Nephron progenitor cell (in vitro differentiated cells): ENCODE measurements around the gene WIF1.

ENCODE experiments used
- DNase-seq: peaks from one replicate; pipeline ENCODE4 v3.0.0; 2021
- H3K27ac Mint-ChIP-seq: 2 replicates; pipeline ENCODE4 v1.8.0; 2021; ENCODE audit warnings: mild to moderate bottlenecking, moderate library complexity, mixed read lengths
- H3K27me3 Mint-ChIP-seq: 2 replicates; pipeline ENCODE4 v1.8.0; 2021; ENCODE audit warnings: mild to moderate bottlenecking, low read depth, mixed read lengths; ENCODE audit not compliant: poor library complexity
- H3K36me3 Mint-ChIP-seq: 2 replicates; pipeline ENCODE4 v1.8.0; 2021; ENCODE audit warnings: low read depth, mixed read lengths
- H3K4me1 Mint-ChIP-seq: 2 replicates; pipeline ENCODE4 v1.8.0; 2021; ENCODE audit warnings: mixed read lengths
- H3K4me3 Mint-ChIP-seq: 2 replicates; pipeline ENCODE4 v1.8.0; 2021; ENCODE audit warnings: mild to moderate bottlenecking, moderate library complexity, mixed read lengths
- H3K9me3 Mint-ChIP-seq: 2 replicates; pipeline ENCODE4 v1.8.0; 2021; ENCODE audit warnings: mild to moderate bottlenecking, moderate library complexity, mixed read lengths
- CTCF ChIP-seq: fragments of 200-600 bp; sonication (generic); IDR thresholded peaks from 2 replicates; pipeline ENCODE4 v1.5.0; 2021; ENCODE audit warnings: antibody characterized with exemption

Gene WIF1

GRCh38 chr12:65045269-65045668 is 75.8 kb downstream of the WIF1 start:
- peaks cover 8% of the 10 kb centered on the region for H3K4me1 Mint-ChIP-seq
- no peak overlapping the region for H3K4me3 Mint-ChIP-seq
- H3K27me3 Mint-ChIP-seq, result peaks cover 6% of the 10 kb centered on the region

DNA sequence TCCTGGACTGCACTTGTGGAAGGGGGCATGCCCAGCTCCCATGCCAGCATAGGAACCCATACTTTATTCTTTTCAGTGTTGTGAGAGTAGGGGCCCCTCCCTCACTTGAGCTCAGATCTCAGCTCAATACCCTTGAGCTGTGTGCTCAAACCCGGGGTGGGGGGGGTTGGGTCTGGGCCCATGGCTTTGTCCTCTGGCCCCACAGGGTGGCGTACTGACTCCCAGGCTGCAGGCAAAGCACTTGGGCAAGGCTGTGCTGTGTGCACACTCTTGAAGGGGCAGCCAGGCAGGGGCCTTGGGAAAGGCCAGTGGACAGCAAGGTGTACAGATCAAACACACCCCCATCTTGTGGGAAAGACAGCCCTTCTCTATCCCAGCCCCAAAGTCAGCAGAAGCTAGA is 81.8 kb downstream of the WIF1 start:
- H3K4me3 Mint-ChIP-seq, result no peak overlapping the region

More at GRCh38 chr12:65045269-65045668, 75.8 kb downstream of the WIF1 start:
- no peak overlapping the region for H3K27ac Mint-ChIP-seq
- TF ChIP-seq CTCF, result no peak
- H3K36me3 Mint-ChIP-seq, result no peaks in the 10 kb centered on the region
- no peaks in the 10 kb centered on the region for H3K9me3 Mint-ChIP-seq
- DNase-seq, result no peak

DNA sequence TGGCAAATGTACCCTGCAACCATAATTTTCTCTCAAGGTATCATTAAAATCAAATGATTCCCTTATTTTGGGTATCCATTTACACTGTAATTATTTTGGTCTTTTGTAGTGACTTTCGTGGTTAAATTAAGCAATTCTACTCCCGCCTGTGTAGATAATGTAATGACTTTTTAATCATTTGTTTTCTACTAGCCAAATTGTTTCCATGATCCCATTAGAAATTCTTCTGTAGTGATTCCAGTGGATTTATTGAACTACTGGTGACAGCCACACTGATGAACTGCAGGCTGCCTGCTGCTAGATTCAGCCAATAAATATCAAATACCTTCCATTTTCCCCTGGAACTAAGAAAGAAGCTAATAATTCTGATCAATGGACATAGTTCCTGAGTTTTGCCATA is 96.0 kb downstream of the WIF1 start:
- Mint-ChIP-seq H3K4me1 (peaks cover 4% of the 10 kb centered on the region), H3K27ac (no peak overlapping the region), H3K4me3 (no peak overlapping the region), H3K9me3 (peaks cover 21% of the 10 kb centered on the region), H3K36me3 (no peaks in the 10 kb centered on the region), H3K27me3 (peaks cover 17% of the 10 kb centered on the region)
- TF ChIP-seq CTCF, result no peak
- DNase-seq, result no peak

More for the DNA sequence above, 81.8 kb downstream of the WIF1 start:
- Mint-ChIP-seq H3K4me1 (no peaks in the 10 kb centered on the region), H3K27me3 (peaks cover 3% of the 10 kb centered on the region), H3K36me3 (peaks cover 11% of the 10 kb centered on the region), H3K9me3 (peaks cover 32% of the 10 kb centered on the region), H3K27ac (no peak overlapping the region)
- no peak for TF ChIP-seq CTCF
- DNase-seq, result no peak

- Mint-ChIP-seq H3K9me3 (peaks cover 16% of the 10 kb centered on the region), H3K27ac (no peak overlapping the region), H3K4me3 (no peak overlapping the region), H3K27me3 (peaks cover 17% of the 10 kb centered on the region), H3K36me3 (no peaks in the 10 kb centered on the region), H3K4me1 (peaks cover 4% of the 10 kb centered on the region)
- no peak for DNase-seq
- TF ChIP-seq CTCF, result no peak
Measured at GRCh38 chr12:65023485-65023884, 97.6 kb downstream of the WIF1 start.

DNA sequence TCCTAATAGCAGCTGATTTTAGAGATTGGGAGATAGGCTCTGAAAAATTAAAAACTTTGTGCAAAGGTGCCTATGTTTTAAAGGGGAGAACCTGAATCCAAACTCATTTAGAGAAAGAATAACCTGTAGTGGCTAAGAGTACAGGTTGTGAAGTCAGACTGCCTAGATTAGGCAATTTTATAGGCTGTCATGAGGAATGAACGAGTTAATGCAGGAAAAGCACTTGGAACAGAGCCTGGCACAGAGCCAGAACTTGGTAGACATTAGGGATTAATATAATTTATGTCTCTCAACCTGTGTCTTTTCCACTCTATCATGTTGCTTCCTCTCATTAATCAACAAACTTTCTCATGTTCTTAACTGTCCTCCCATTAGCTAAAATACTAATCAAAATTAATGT is 98.1 kb downstream of the WIF1 start:
- H3K4me1 Mint-ChIP-seq, result peaks cover 4% of the 10 kb centered on the region
- DNase-seq, result no peak
- TF ChIP-seq CTCF, result no peak
- no peak overlapping the region for H3K4me3 Mint-ChIP-seq
- H3K9me3 Mint-ChIP-seq, result peaks cover 11% of the 10 kb centered on the region
- peaks cover 14% of the 10 kb centered on the region for H3K27me3 Mint-ChIP-seq
- no peaks in the 10 kb centered on the region for H3K36me3 Mint-ChIP-seq
- no peak overlapping the region for H3K27ac Mint-ChIP-seq

GRCh38 chr12:65022421-65022820 is 98.7 kb downstream of the WIF1 start:
- Mint-ChIP-seq H3K9me3 (peaks cover 5% of the 10 kb centered on the region), H3K4me3 (no peak overlapping the region), H3K4me1 (peaks cover 4% of the 10 kb centered on the region), H3K36me3 (no peaks in the 10 kb centered on the region), H3K27me3 (peaks cover 13% of the 10 kb centered on the region), H3K27ac (no peak overlapping the region)
- TF ChIP-seq CTCF, result no peak
- DNase-seq, result no peak
